NCI-H187 (cell line): Measurements from ENCODE around the gene TBKBP1.
"Not testable (repeated sequence)": the region's sequence is repeated elsewhere in the genome, so short reads cannot be mapped to it uniquely, and the experiment has no call there.

Source experiments
- DNase-seq, 2 experiments: peaks; one replicate each; lab custom pipeline; 2025; lab: John Stamatoyannopoulos, UW

The TBKBP1 gene

DNA sequence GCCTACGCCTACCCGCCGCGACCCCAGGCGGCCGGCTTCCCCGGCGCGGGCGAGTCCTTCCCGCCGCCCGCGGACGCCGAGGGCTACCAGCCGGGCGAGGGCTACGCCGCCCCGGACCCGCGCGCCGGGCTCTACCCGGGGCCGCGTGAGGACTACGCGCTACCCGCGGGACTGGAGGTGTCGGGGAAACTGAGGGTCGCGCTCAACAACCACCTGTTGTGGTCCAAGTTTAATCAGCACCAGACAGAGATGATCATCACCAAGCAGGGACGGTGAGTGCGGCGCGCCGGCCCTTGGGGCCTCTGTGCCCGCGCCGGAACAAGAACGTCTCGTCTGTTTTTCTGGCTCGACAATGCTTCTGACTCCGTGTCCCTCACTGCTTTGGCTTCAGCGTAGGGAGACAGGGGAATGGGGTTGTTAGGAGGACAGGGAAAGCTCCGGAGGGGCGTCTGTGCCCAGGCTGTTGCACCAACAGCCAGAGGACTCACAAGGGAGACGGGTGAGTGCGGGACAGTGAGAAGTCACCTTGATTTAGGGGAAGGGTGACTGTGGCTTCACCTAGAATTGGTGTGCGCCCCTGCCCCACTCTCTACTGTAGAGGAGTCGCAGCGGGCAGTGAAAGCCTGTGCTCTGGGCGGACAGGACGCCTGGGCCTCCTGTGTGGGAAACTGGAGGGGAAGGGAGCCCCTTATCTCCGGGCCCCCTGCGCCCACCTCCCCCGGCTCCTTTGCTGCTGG, 39.9 kb downstream of the TBKBP1 start:
- no peak for DNase-seq

DNA sequence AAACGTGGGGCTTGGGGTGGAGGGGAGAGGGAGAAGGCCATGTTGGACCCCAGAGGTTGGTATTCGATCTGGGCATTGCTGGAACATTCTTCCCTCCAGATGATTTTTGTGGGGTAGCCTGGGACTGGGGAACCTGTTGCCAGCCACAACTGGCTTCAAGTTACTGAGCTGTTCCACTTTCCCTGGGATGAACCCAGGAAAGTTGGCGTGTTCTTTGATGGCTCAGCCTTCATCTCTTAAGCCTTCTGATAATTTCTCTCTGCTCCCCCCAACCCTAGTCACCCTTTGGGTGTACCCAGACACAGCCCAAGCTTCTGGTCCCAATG, 41.1 kb downstream of the TBKBP1 start:
- no peak for DNase-seq

DNA sequence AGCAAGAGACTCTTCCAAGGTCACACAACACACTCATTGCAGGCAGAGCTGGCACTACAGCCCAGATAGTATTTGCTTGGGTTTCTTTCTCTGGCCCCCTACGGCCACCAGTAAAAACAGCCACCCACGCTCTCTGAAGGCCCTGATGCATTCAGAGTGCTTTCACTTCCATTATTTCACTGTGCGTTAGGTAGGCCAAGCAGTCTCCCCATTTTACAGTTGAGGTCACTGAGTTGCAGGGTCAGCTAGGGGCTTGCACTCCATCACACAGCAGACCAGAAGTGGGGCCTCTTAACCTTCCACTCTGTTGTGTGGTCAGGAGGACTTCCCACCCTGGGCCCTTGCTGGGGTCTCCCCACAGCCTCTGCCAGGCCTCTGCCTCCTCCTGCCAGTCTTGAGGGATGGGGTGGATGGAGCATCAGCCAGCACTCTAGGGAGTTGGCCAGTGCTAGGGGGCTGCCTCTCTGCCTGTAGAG, 41.6 kb downstream of the TBKBP1 start:
- no peak for DNase-seq

DNA sequence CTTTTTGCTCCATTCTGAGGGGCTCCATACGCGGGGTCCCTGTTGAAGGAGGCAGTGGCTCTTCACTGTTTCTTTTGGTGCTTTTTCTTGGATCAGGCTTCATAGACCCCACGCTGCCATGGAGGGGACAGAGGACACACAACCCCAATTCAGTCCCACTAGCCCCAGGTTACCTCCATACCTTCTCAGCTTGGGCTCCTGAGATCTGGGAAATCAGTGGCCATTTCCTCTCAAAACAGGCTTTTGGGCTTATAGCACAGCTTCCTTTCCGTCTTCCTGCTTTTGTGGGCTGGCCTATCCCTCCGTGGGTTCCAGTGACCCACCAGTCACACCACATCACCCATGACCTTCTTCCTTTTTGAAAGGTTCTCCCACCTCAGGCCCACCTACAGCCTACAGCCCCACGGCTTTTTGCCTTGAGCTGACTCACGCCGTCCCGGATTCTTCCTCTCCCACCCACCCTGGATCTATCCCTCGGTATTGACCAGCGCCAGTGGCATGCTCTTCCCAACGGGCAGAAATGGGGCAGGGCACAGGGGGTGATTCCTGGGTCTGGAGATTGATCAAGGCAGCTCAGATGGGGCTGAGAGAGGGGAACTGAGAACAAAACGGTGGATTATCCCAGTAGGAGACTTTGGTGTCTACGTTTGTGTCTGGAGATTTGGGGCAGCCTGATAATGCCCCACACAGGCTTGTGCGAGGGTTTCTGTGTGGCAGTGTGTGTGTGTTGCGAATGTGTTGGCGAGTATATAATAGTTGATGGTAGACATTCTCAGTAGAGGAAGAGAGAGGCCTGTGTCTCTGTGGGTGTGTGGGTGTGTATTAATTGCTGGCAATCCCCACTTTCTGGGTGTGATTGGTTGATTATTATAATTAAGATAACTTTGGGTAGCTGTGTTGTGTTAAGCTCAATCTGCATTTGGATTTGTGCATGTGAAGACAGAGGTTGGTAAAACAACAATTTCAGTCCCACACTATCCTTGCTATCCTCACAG, 42.8 kb downstream of the TBKBP1 start:
- DNase-seq = no peak

DNA sequence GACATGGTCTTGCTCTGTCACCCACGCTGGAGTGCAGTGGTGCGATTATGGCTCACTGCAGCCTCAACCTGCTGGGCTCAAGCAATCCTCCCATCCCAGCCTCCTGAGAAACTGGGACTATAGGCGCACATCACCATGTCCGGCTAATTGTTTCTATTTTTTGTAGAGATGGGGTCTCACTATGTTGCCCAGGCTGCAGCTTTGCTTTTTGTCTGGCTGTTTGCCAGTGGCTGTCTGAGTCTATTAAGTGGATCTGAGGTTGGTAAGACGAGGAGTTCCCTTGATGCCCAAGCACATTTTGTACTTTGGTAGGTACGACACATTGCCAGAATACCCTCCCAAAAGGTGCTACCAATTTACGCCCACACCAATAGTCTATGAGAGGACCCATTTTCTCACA, 44.2 kb downstream of the TBKBP1 start:
- DNase-seq = no peak

DNA sequence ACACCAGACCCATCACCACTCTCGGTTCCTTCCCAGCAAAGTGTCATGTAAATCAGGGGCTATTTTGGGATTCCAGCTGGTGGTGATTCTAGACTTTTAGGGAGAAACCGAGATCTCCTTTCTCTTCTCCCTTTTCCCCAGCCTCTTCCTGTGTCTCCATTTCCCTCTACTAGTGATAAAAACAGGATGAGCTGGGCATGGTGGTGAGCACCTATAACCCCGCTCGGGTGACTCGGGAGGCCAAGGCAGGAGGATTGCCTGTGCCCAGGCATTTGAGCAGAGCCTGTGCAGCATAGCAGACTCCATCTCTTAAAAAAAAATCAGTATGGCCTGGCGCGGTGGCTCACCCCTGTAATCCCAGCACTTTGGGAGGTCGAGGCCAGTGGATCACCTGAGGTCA, 45.2 kb downstream of the TBKBP1 start:
- DNase-seq = no peak

DNA sequence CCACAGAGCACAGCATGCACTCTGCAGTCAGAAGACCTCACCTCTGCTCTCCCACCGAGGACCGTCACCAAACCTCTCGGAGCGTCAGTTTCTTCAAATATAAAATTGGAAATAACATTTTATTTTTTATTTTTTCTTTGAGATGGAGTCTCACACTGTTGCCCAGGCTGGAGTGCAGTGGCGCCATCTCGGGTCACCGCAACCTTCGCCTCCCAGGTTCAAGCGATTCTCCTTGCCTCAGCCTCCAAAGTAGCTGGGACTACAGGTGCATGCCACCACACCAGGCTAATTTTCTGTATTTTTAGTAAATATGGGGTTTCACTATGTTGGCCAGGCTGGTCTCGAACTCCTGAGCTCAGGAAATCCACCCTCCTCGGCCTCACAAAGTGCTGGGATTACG, 46.0 kb downstream of the TBKBP1 start:
- not testable (repeated sequence) for DNase-seq

DNA sequence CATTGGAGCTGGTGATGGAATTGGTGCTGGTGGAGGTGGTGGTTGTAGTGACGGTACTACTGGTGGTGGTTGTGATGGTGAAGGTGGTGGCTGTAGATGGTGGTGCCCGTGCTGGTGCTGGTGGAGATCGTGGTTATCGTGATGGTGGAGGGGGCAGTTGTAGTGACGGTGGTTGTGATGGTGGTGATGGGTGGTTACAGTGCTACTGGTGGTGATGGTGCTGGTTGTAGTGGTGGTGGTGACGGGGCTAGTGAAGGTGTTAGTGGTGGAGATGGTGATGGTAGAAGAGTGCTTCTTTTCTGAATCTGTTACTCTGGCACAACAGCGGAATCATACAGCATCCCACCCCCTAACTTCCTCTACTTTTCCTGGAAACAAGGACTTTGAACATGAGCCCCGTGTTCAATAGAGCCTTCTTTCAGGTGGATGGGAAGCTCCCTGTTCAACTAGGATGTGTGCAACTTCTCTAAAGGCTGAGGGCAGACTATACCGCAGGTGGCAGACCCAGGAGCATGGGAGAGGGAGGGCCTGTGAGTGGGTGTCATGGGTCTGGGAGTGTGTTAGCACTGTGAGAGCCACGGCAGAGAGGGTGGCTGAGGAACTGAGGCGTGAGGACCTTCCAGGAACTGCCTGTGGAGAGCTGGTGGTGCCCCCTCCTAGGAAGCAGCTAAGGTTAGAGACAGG, 47.3 kb downstream of the TBKBP1 start:
- no peak for DNase-seq

DNA sequence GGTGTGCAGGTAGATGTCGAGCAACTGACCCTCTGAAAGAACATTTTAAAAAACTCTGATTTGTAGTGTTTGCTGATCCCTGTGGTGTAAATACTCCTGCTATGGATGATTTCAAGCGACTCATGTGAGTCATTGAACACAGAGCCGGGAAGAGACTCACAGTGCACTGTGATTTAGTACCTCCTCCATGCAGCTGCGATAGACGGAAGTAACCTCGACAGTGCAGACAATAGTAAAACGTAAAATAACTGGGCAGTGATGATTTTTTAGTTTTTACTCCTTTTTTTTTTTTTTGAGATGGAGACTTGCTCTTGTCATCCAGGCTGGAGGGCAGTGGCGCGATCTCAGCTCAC, 47.8 kb downstream of the TBKBP1 start:
- no peak for DNase-seq

DNA sequence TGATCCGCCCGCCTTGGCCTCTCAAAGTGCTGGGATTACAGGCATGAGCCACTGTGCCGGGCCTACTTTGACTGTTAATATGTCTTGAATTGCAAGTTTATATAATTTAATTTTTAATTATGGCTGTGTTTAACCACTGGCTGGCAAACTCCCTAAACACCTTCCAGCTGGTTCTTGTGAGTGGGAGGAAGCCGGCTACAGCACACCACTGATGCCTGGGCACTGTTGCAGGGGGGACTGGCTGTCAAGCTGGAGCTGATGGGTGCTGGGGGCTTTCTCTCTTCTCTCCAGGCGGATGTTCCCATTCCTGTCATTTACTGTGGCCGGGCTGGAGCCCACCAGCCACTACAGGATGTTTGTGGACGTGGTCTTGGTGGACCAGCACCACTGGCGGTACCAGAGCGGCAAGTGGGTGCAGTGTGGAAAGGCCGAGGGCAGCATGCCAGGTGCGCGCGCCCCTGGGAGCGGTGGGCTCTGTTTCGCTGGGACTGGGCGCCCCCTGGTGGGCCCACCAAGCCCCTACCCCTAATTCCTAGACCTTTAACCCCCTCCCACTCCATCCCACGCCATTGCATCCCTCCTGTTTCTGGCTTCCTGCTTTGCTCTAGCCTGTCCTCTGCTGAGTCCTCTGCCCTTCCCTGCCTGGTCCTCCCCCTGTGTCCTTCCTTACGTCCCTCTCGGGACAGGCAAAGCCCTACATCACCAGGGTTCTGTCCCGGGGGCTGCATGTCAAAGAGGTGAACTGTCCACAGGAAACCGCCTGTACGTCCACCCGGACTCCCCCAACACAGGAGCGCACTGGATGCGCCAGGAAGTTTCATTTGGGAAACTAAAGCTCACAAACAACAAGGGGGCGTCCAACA, 48.6 kb downstream of the TBKBP1 start:
- DNase-seq = no peak

DNA sequence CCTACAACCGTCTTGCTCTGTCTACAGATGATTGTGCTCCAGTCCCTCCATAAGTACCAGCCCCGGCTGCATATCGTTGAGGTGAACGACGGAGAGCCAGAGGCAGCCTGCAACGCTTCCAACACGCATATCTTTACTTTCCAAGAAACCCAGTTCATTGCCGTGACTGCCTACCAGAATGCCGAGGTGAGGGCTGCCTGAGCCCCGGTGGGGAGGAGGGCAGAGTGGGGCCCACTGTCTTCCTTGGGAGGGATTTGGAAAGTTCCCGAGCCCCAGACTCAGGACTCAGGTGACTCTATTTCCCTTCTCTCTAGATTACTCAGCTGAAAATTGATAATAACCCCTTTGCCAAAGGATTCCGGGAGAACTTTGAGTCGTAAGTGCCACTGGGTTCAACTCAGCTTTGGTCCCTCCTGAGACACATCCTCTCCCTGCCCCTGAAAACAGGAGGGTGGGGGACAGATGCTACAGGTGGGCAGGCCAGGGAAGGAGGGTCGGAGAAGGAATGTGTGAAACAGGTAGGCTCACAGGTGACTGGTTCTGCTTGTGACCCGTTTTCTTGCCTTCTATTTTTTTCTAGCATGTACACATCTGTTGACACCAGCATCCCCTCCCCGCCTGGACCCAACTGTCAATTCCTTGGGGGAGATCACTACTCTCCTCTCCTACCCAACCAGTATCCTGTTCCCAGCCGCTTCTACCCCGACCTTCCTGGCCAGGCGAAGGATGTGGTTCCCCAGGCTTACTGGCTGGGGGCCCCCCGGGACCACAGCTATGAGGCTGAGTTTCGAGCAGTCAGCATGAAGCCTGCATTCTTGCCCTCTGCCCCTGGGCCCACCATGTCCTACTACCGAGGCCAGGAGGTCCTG, 50.4 kb downstream of the TBKBP1 start:
- DNase-seq = no peak

DNA sequence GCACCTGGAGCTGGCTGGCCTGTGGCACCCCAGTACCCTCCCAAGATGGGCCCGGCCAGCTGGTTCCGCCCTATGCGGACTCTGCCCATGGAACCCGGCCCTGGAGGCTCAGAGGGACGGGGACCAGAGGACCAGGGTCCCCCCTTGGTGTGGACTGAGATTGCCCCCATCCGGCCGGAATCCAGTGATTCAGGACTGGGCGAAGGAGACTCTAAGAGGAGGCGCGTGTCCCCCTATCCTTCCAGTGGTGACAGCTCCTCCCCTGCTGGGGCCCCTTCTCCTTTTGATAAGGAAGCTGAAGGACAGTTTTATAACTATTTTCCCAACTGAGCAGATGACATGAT, 51.0 kb downstream of the TBKBP1 start:
- no peak for DNase-seq

DNA sequence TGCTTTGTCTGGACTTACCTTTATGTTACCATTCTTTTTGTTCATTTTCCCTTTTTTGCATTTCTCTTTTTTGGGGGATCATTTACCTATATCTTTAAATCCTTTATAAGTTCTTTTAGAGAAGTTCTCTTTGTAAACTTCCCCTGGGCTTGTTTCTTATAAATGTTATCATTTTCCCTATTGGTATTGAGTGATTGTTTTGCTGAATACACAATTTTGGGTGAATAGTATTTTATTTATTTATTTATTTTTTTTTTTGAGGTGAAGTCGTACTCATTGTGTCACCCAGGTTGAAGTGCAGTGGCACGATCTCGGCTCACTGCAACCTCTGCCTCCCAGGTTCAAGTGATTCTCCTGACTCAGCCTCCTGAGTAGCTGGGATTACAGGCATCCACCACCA, 57.5 kb downstream of the TBKBP1 start:
- no peak for DNase-seq

DNA sequence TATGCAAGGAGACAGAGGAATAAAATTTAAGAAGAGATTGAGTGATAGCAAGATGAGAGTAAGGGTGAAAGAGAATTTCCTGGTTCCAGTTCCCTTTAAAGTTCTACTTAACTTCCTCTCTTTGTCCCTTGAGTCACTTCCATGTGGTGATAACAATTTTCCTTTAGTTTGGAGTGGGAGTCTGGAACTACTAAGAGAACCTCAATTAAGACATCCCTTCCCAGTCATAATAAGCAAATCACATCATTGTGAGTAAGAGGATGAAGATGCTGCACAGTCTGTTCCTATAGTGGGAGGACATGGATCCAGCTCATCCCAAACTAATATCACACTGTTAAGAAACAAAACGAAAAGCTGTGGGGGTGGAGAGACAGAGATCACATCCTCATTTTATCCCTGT, 63.4 kb downstream of the TBKBP1 start:
- DNase-seq = no peak

DNA sequence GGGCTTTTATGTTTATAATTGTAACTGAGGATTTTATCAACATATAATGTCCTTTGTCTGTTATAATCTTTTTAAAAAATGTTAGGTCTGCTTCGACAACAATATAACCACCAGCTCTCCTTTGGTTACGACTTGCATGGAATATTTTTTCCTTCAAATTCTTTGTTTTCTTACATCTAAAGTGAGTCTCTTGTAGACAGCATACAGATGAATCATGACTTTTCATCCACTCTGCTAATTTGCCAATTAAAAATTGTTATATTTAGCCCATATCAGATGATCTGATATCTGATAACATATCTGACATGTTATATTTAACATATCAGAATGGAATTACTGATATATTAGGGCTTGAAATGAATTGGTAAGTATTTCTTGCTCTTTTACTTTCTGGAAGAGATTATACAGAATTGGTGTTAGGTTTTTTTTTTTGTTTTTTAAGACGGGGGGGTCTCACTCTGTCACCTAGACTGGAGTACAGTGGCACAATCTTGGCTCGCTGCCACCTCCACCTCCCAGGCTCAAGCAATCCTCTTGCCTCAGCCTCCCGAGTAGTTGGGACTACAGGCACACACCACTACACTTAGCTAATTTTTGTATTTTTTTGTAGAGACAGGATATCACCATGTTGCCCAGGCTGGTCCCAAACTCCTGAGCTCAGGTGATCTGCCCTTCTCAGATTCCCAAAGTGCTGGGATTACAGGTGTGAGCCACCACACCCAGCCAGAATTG, 66.6 kb downstream of the TBKBP1 start:
- DNase-seq = no peak
